Omental fat pad (tissue), 4 donors: Measurements from ENCODE around the gene RSRC2. TPM values are rescaled to one million over a fixed set of nuclear protein-coding genes. Genes with fewer than 3 reads are reported as not detected.
A peak's percentile ranks its signal among the peaks of the same experiment; 100 is the strongest.
"Not testable (repeated sequence)": the region's sequence is repeated elsewhere in the genome, so short reads cannot be mapped to it uniquely, and the experiment has no call there.

Experiments used
- ATAC-seq: fragments of 150-250 bp; one replicate; pipeline ENCODE4 v1.9.1; 2016; ENCODE audit warnings: mild to moderate bottlenecking, moderate library complexity; ENCODE audit not compliant: low FRiP score
- DNase-seq: peaks from one replicate; pipeline ENCODE4 v3.0.0-alpha.2; 2019; ENCODE audit warnings: low spot score
- total RNA-seq, 4 donors: library from RNA; depleted of rRNA; stranded (reverse); fragments of >200 nt; gene quantifications; one replicate each; pipeline ENCODE4 v1.1.0, GENCODE V29; 2016
- TF ChIP-seq, protein P1 (sequence below), 3 donors: fragments of 450-650 bp; IDR thresholded peaks; one replicate each; pipeline ENCODE4 v1.5.1; 2016 to 2017; ENCODE audit warnings: antibody characterized with exemption in 3 of 3, mild to moderate bottlenecking in 3 of 3, moderate library complexity in 2 of 3

RSRC2 gene
- total RNA-seq, 4 donors from 2014 or later, result 59.4 to 126 (median 100.0) TPM

GRCh38 chr12:122483969-122484368 lies 42.8 kb downstream of the RSRC2 start:
- DNase-seq (no peak), ATAC-seq (no peak)
- TF ChIP-seq, protein P1, sequence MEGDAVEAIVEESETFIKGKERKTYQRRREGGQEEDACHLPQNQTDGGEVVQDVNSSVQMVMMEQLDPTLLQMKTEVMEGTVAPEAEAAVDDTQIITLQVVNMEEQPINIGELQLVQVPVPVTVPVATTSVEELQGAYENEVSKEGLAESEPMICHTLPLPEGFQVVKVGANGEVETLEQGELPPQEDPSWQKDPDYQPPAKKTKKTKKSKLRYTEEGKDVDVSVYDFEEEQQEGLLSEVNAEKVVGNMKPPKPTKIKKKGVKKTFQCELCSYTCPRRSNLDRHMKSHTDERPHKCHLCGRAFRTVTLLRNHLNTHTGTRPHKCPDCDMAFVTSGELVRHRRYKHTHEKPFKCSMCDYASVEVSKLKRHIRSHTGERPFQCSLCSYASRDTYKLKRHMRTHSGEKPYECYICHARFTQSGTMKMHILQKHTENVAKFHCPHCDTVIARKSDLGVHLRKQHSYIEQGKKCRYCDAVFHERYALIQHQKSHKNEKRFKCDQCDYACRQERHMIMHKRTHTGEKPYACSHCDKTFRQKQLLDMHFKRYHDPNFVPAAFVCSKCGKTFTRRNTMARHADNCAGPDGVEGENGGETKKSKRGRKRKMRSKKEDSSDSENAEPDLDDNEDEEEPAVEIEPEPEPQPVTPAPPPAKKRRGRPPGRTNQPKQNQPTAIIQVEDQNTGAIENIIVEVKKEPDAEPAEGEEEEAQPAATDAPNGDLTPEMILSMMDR (IDR thresholded peaks at IDR 0.05), result no peak

GRCh38 chr12:122481861-122482260 lies 44.9 kb downstream of the RSRC2 start:
- ATAC-seq (no peak), DNase-seq (no peak)
- TF ChIP-seq, protein P1 (IDR thresholded peaks at IDR 0.05), result no peak

GRCh38 chr12:122480753-122481152 lies 46.0 kb downstream of the RSRC2 start:
- DNase-seq (no peak), ATAC-seq (no peak)
- TF ChIP-seq, protein P1 (IDR thresholded peaks at IDR 0.05), result no peak

DNA sequence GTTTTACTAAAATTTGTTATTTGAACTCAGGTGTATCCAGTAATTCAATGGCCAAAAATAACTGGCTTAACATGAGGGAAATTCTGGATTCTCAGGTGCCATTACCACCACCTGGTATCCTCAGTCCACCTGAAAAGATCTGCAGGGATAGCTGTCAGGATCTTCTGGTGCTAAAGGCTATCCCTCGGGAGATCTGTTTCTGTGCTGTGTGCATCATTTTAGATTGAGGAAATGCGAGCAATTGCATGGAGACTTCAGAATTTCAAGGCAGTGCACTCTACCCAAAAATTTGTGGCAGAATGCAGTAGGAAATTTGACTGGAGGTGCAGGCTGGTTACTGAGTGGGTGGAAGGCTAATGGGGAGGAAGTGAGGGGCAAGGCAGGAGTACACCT lies 52.4 kb downstream of the RSRC2 start:
- ATAC-seq (no peak), DNase-seq (no peak)
- TF ChIP-seq, protein P1 (IDR thresholded peaks at IDR 0.05), result no peak

DNA sequence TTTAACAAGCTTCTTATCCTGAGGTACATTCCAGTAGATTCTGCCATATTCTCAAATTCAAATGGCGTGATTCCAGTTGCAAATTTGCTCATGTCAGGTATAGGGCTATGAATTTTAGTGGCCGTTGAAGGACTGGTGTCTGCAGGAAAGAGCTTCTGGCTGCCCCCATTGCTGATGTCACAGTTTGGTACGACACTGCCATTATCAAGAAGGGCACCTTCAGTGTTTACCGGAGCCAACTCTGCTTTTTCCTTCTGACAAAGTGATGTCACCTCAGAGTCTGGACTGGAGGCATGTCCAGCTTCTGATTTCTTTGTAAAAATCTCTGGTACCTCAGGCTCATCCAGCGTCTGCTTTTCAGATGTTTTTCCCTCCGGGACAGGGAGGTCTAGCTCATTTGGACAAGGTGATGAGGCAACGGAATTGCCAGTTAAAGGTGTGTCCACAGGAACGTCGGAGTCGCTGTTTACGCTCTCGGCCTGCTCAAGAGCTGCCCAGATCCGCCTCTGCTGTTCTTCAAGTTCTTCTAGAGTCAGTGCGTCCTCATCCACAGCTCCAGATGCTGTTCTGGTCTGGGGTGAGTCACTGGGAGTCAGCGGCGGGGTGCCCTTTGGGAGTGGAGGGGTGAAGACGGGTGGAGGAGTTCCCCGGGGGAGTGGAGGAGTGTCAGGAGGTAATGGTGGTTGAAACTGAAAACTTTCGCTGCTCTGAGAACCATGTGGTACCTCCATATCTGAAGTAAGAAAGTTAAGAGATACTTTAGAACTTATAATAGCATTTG lies 53.0 kb downstream of the RSRC2 start:
- ATAC-seq (peak; percentile 95), DNase-seq (peak; percentile 49)
- TF ChIP-seq, protein P1 (IDR thresholded peaks at IDR 0.05), result no peak

DNA sequence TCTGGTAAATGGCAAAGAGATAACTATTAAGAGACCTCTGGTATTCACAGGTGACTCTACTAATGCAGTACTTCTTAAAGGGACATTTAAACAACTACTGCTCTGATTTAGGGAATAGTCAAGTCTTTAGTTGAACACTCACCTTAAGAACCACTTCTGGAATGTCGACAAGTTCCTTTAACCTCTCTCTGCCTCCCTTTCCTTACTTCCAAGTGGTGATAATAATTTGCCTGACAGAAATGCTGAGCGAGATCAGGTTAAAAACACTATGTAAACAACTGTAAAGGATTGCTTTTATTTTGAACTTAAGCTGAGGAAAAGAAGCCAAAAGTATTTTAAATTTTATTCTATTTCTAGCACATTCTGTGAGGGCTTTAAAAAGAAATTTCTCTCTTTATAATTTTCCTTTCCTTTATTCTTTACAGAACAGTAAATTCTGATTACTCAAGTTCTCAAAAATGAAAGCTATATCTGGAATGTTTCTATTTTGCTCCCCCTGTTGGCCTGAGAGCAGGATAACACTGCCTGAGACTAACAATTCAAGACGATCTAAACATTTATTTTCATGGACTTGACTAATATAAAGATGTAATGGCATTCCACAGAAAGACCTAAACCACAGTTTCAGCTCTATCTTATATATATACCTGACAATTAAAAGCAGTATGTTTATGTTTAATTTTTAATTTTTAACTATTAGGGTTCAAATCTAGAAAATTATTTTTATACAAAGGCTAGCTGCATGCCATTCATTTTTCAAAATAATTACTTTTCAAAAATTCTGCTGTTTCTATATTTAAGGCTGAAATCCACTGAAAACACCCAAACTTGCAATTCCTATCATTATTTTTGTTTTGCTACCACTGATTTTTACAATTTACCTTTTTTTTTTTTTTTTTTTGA lies 55.2 kb downstream of the RSRC2 start:
- TF ChIP-seq, protein P1 (IDR thresholded peaks at IDR 0.05), result peak in 1 of 3 donors; percentile 29
- peak; percentile 34 for ATAC-seq
- no peak for DNase-seq

DNA sequence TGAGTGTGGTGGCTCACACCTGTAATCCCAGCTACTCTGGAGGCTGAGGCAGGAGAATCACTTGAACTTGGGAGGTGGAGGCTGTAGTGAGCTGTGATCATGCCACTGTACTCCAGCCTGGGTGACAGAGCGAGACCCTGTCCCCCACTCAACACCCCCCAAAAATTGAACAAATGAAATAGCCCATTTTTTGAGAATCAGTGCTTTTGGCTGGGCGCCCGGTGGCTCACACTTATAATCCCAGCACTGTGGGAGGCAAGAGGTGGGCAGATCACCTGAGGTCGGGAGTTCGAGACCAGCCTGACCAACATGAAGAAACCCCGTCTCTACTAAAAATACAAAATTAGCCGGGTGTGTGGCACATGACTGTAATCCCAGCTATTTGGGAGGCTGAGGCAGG lies 56.2 kb downstream of the RSRC2 start:
- not testable (repeated sequence) for DNase-seq

GRCh38 chr12:122469856-122470255 lies 56.9 kb downstream of the RSRC2 start:
- ATAC-seq, result not testable (repeated sequence)

More for the DNA sequence above, 56.2 kb downstream of the RSRC2 start:
- ATAC-seq, result not testable (repeated sequence)

More at GRCh38 chr12:122469856-122470255, 56.9 kb downstream of the RSRC2 start:
- DNase-seq, result not testable (repeated sequence)
